ENCODE measurements around the gene ZNF609.

- TF ChIP-seq CTCF (IDR thresholded peaks at IDR 0.05) (no peak), EP300 (IDR thresholded peaks at IDR 0.05) (no peak), POLR2A (IDR thresholded peaks at IDR 0.05; ENCODE audit: low read depth) (no peak)
These were observed 30.4 kb downstream of the ZNF609 start for GRCh38 chr15:64490598-64491259.
